WERI-Rb-1 (cell line): ENCODE results near the gene KCNRG.

Experiments
- DNase-seq: peaks from one replicate; pipeline ENCODE4 v3.0.0-alpha.2; 2020
- H3K27ac ChIP-seq: fragments of 250-450 bp; sonication (Bioruptor Pico); 2 replicates; pipeline ENCODE4 v1.5.1; 2020; ENCODE audit warnings: mild to moderate bottlenecking, moderate library complexity
- H3K27me3 ChIP-seq: fragments of 250-450 bp; sonication (Bioruptor Pico); 2 replicates; pipeline ENCODE4 v1.5.1; 2021; ENCODE audit warnings: mild to moderate bottlenecking, low read depth, moderate library complexity; ENCODE audit not compliant: insufficient read depth, severe bottlenecking
- H3K36me3 ChIP-seq: fragments of 250-450 bp; sonication (Bioruptor Pico); 2 replicates; pipeline ENCODE4 v1.5.1; 2020; ENCODE audit warnings: mild to moderate bottlenecking, moderate library complexity
- H3K4me3 ChIP-seq: 2 replicates; pipeline ENCODE4 v1.5.1; 2011; ENCODE audit warnings: low read depth, mild to moderate bottlenecking, control low read depth, low read length
- H3K9me3 ChIP-seq: fragments of 250-450 bp; sonication (Bioruptor Pico); 2 replicates; pipeline ENCODE4 v1.5.1; 2021; ENCODE audit warnings: mild to moderate bottlenecking, moderate library complexity; ENCODE audit not compliant: severe bottlenecking
- CTCF ChIP-seq: IDR thresholded peaks from 2 replicates; pipeline ENCODE4 v1.5.1; 2011; ENCODE audit warnings: low read depth, mild to moderate bottlenecking, control low read depth, inconsistent platforms, low read length

The KCNRG gene

GRCh38 chr13:49993666-49994065 lies 21.6 kb upstream of the KCNRG start:
- H3K36me3 ChIP-seq, result peaks cover 13% of the 10 kb centered on the region
- no peak for TF ChIP-seq CTCF

GRCh38 chr13:49995625-49996101 lies 19.6 kb upstream of the KCNRG start:
- DNase-seq, result no peak
- peak overlapping the region; percentile 97 for H3K27ac ChIP-seq
- no peaks in the 10 kb centered on the region for H3K9me3 ChIP-seq
- H3K4me3 ChIP-seq, result peak overlapping the region; percentile 62
- TF ChIP-seq CTCF, result no peak
- no peaks in the 10 kb centered on the region for H3K27me3 ChIP-seq
- H3K36me3 ChIP-seq, result peaks cover 23% of the 10 kb centered on the region

More at GRCh38 chr13:49993666-49994065, 21.6 kb upstream of the KCNRG start:
- no peak overlapping the region for H3K27ac ChIP-seq
- H3K9me3 ChIP-seq, result no peaks in the 10 kb centered on the region
- H3K4me3 ChIP-seq, result no peak overlapping the region
- DNase-seq, result no peak
- H3K27me3 ChIP-seq, result no peaks in the 10 kb centered on the region

GRCh38 chr13:49996161-49996915 lies 18.9 kb upstream of the KCNRG start:
- H3K36me3 ChIP-seq, result peaks cover 26% of the 10 kb centered on the region
- H3K27ac ChIP-seq, result peak overlapping the region; percentile 97
- H3K27me3 ChIP-seq, result no peaks in the 10 kb centered on the region
- H3K4me3 ChIP-seq, result peak overlapping the region; percentile 62
- no peak for TF ChIP-seq CTCF
- DNase-seq, result peak; percentile 88
- no peaks in the 10 kb centered on the region for H3K9me3 ChIP-seq

GRCh38 chr13:49996951-49997895 lies 18.0 kb upstream of the KCNRG start, which contains the start of gene TRIM13:
TRIM13 (plus strand) TSS chr13:49997042; CDS start chr13:50011941, 14,899 bp downstream.
- peak; percentile 74 for DNase-seq
- Histone ChIP-seq H3K27ac (peak within 1 kb of the TSS; percentile 98), H3K27me3 (no peaks in the 10 kb centered on the region), H3K4me3 (peak within 1 kb of the TSS; percentile 74), H3K36me3 (peaks cover 26% of the 10 kb centered on the region), H3K9me3 (no peaks in the 10 kb centered on the region)
- peak; percentile 45 for TF ChIP-seq CTCF

GRCh38 chr13:49997955-49998354 lies 17.3 kb upstream of the KCNRG start:
- peak overlapping the region; percentile 98 for H3K27ac ChIP-seq
- no peak for DNase-seq
- peaks cover 26% of the 10 kb centered on the region for H3K36me3 ChIP-seq

More at GRCh38 chr13:49997955-49998354, 17.3 kb upstream of the KCNRG start:
- Histone ChIP-seq H3K4me3 (peak overlapping the region; percentile 74), H3K27me3 (no peaks in the 10 kb centered on the region), H3K9me3 (no peaks in the 10 kb centered on the region)
- TF ChIP-seq CTCF, result no peak
